Lung (tissue), 12 donors: ENCODE results near the gene NTN1. TPM values are rescaled to one million over a fixed set of nuclear protein-coding genes. Genes with fewer than 3 reads are reported as not detected.

Source experiments
- ATAC-seq: fragments of 200-7000 bp; cut with Tn5 transposase; one replicate; pipeline ENCODE4 v1.9.1; 2020; ENCODE audit warnings: moderate number of reproducible peaks; ENCODE audit not compliant: insufficient read depth, low FRiP score
- DNase-seq, 3 donors: peaks; one replicate each; pipeline ENCODE4 v3.0.0-alpha.2; 2013 to 2017
- H3K27ac ChIP-seq, 2 donors: one replicate each; pipeline ENCODE4 v1.5.1; 2013; ENCODE audit warnings: mild to moderate bottlenecking in 2 of 2, moderate library complexity in 2 of 2, control low read depth in 1 of 2, inconsistent platforms in 1 of 2, low read depth in 1 of 2, low read length in 1 of 2
- H3K27me3 ChIP-seq, 3 donors: one replicate each; pipeline ENCODE4 v1.5.1; 2013; ENCODE audit warnings: low read length in 2 of 3; ENCODE audit not compliant: control insufficient read depth in 3 of 3, insufficient read depth in 3 of 3
- H3K36me3 ChIP-seq, 4 donors: one replicate each; pipeline ENCODE4 v1.5.1; 2013; ENCODE audit warnings: low read length in 4 of 4, mild to moderate bottlenecking in 1 of 4, moderate library complexity in 1 of 4; ENCODE audit not compliant: control insufficient read depth in 4 of 4, insufficient read depth in 4 of 4
- H3K4me1 ChIP-seq, 5 donors: one replicate each; pipeline ENCODE4 v1.5.1; 2013; ENCODE audit warnings: low read length in 5 of 5, mild to moderate bottlenecking in 2 of 5, moderate library complexity in 1 of 5; ENCODE audit not compliant: control insufficient read depth in 5 of 5, insufficient read depth in 5 of 5
- H3K4me3 ChIP-seq: one replicate; pipeline ENCODE4 v1.5.1; 2013; ENCODE audit warnings: mild to moderate bottlenecking, control low read depth, moderate library complexity
- H3K9ac ChIP-seq, 2 donors: one replicate each; pipeline ENCODE4 v1.5.1; 2013; ENCODE audit warnings: low read length in 2 of 2, control low read depth in 1 of 2; ENCODE audit not compliant: insufficient read depth in 1 of 2
- H3K9me3 ChIP-seq, 4 donors: one replicate each; pipeline ENCODE4 v1.5.1; 2013; ENCODE audit warnings: low read length in 3 of 4, mild to moderate bottlenecking in 1 of 4, moderate library complexity in 1 of 4; ENCODE audit not compliant: control insufficient read depth in 4 of 4, insufficient read depth in 3 of 4
- WGBS, 2 donors: extraction: QIAGEN DNeasy Blood & Tissue Kit; methylation state at CpG; one replicate each; pipeline ENCODE4 v1.1.7; 2013; 5-methylcytosine and 5-hydroxymethylcytosine counted together
- polyA plus RNA-seq, 2 donors: library from polyadenylated mRNA; stranded (reverse); fragments of 200-250 nt; gene quantifications; one replicate each; pipeline ENCODE4 v1.2.1, GENCODE V29; 2013
- total RNA-seq, 2 donors: library from RNA; depleted of rRNA in 1 of 2; stranded (reverse); fragments of >200 nt in 1 of 2; gene quantifications; one replicate each; pipeline ENCODE4 v1.2.1, GENCODE V29; 2014 to 2021
- TF ChIP-seq, protein P1 (sequence below): IDR thresholded peaks from 2 replicates; pipeline ENCODE4 v1.5.1; 2012; ENCODE audit warnings: mild to moderate bottlenecking; ENCODE audit errors: control extremely low read depth, extremely low read depth
- donor health status: control.
- donor health status: control.
- donor health status: Bipolar disorder and iron deficiency.
- donor health status: healthy.
- donor health status: DM: yes; HTN: yes; CAD: no.

Gene NTN1
- total and polyA plus RNA-seq, 4 donors, result 3.6 to 17.1 (median 7.8) TPM

DNA sequence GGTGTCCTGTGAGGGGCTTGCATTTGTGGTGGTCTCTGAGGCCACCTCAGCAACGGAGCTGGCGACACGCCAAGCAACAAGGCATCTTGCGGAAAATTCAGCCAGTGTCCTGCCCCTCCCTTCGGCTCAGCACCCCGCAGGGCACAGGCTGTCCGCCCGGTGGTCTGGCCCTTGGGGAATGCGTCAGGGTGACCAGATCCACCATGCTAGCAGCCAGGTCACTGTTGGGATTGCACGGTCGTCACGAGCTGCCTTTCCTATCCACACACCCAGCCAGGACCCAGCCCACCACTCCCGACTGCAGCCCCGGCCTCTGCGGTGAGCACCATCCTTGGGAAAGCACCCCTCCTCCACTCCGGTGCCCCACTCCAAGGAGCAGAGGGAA lies 221.2 kb downstream of the NTN1 start:
- peaks cover 0 to 19% (median 0%) of the 10 kb centered on the region in 3 donors for H3K27me3 ChIP-seq
- DNase-seq (no peak), ATAC-seq (no peak)
- no peaks in the 10 kb centered on the region for H3K36me3 ChIP-seq
- H3K9me3 ChIP-seq, result no peaks in the 10 kb centered on the region
- H3K27ac ChIP-seq, result no peak overlapping the region
- TF ChIP-seq, protein P1, sequence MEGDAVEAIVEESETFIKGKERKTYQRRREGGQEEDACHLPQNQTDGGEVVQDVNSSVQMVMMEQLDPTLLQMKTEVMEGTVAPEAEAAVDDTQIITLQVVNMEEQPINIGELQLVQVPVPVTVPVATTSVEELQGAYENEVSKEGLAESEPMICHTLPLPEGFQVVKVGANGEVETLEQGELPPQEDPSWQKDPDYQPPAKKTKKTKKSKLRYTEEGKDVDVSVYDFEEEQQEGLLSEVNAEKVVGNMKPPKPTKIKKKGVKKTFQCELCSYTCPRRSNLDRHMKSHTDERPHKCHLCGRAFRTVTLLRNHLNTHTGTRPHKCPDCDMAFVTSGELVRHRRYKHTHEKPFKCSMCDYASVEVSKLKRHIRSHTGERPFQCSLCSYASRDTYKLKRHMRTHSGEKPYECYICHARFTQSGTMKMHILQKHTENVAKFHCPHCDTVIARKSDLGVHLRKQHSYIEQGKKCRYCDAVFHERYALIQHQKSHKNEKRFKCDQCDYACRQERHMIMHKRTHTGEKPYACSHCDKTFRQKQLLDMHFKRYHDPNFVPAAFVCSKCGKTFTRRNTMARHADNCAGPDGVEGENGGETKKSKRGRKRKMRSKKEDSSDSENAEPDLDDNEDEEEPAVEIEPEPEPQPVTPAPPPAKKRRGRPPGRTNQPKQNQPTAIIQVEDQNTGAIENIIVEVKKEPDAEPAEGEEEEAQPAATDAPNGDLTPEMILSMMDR, result no peak
- no peak overlapping the region for H3K9ac ChIP-seq
- WGBS, 2 donors, result 78 to 83% methylated on average over 16 of the region's 16 CpGs
- no peak overlapping the region for H3K4me3 ChIP-seq
- peaks cover 0 to 50% (median 25%) of the 10 kb centered on the region in 5 donors for H3K4me1 ChIP-seq

DNA sequence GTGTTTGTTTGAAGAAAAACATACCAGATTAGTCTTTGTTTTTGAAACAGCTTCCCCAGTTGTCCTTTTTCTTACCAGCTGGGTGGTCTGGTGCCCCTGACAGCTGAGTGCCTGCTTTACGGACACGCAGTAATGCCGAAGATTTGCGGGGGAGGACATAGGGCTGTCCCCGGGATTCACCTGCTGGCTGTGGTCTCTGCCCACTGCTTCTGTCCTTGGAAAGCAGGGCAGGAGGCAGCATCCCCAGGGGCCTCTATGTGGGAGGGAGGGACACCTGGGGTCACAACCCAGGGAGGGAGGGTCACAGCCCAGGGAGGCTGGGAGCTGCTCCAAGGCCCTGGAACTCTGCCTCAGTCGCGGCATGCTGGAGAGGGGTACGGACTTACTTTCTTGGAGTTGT lies 221.7 kb downstream of the NTN1 start:
- Histone ChIP-seq H3K36me3 (peaks cover 0 to 2% (median 0%) of the 10 kb centered on the region in 4 donors), H3K9me3 (no peaks in the 10 kb centered on the region), H3K4me1 (peaks cover 0 to 50% (median 25%) of the 10 kb centered on the region in 5 donors), H3K27me3 (peaks cover 0 to 14% (median 0%) of the 10 kb centered on the region in 3 donors), H3K27ac (peak overlapping the region in 1 of 2 donors; percentile 43), H3K4me3 (no peak overlapping the region), H3K9ac (no peak overlapping the region)
- no peak for DNase-seq
- no peak for ATAC-seq
- TF ChIP-seq, protein P1, result no peak
- 90 to 97% methylated on average over 8 of the region's 8 CpGs for WGBS, 2 donors

DNA sequence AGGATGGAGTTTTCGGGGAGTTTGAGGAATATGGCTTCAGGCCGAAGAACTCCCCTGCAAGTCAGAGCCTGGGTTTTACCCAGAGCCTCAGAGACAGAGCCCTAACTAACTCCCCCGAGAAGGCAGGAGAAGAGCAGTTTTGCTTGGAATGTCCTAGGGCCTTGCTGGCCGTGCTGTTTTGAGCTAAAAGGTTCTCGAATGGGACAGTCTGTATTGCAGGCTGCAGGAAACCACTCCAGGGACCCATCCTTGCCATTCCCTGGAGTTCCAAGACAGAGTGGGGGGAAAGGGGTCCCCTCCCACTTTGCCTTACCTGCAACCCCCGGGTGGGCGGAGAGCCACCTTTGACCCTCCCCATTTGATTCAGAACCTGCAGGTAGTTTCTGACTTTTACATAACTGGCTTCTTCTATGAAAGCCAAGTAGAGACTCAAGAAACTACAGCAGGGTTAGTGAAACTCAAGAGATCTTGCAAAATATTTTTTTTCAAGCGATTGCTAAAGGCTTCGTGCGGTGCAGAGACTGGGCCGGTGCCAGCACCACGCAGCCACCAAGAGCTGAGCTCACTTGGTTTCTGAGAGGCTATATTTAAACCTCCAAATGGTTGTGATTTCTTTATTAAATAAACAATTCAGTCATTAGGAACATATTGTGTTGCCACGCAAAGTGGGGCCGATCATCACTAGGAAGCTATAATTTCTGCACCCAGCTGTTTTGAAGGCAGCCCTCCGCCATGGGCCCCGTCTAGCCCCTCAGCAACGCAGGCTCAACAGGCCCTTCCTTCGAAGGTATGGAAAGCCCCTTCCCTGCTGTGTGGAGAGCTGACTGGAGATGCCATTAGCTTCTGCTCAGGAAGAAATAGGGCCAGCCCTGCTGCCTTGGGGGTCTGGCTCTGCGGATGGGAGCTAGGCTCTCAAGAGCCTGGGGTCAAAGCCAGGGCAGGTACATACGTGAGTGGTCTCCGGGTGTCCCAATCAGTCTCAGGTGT lies 223.0 kb downstream of the NTN1 start:
- ATAC-seq (no peak), DNase-seq (peak; percentile 65 to 82 (median 67))
- peak overlapping the region in 1 of 2 donors; percentile 26 for H3K27ac ChIP-seq

More for the DNA sequence above, 223.0 kb downstream of the NTN1 start:
- Histone ChIP-seq H3K4me1 (peaks cover 0 to 45% (median 20%) of the 10 kb centered on the region in 5 donors), H3K4me3 (no peak overlapping the region), H3K9ac (no peak overlapping the region), H3K27me3 (peaks cover 0 to 16% (median 0%) of the 10 kb centered on the region in 3 donors), H3K9me3 (no peaks in the 10 kb centered on the region), H3K36me3 (peaks cover 0 to 7% (median 0%) of the 10 kb centered on the region in 4 donors)
- WGBS, 2 donors, result 72 to 79% methylated on average over 21 of the region's 21 CpGs
- TF ChIP-seq, protein P1, result no peak
